Ectodermal cell (in vitro differentiated cells): ENCODE results near the gene NOD2.

Experiments
- H3K27ac ChIP-seq: 2 replicates; pipeline ENCODE4 v1.7.0; 2013; ENCODE audit warnings: mild to moderate bottlenecking, low read depth, low read length; ENCODE audit not compliant: insufficient read depth, poor library complexity, severe bottlenecking
- H3K27me3 ChIP-seq: 2 replicates; pipeline ENCODE4 v1.7.0; 2013; ENCODE audit warnings: mild to moderate bottlenecking, low read length; ENCODE audit not compliant: insufficient read depth, control insufficient read depth, poor library complexity, severe bottlenecking
- H3K36me3 ChIP-seq: one replicate; pipeline ENCODE4 v1.7.0; 2013; ENCODE audit warnings: low read length; ENCODE audit not compliant: control insufficient read depth, insufficient read depth
- H3K4me1 ChIP-seq: one replicate; pipeline ENCODE4 v1.7.0; 2013; ENCODE audit warnings: low read length; ENCODE audit not compliant: control insufficient read depth, insufficient read depth
- H3K4me3 ChIP-seq: 2 replicates; pipeline ENCODE4 v1.7.0; 2013; ENCODE audit warnings: low read depth, low read length, control low read depth; ENCODE audit not compliant: insufficient read depth
- H3K9me3 ChIP-seq: 2 replicates; pipeline ENCODE4 v1.7.0; 2013; ENCODE audit warnings: mild to moderate bottlenecking, low read length, moderate library complexity; ENCODE audit not compliant: control insufficient read depth
- WGBS, 2 experiments: methylation state at CpG; one replicate each; pipeline ENCODE4 v1.1.7; 2013; ENCODE audit warnings: missing lambda C conversion rate in 2 of 2; 5-methylcytosine and 5-hydroxymethylcytosine counted together

The NOD2 gene

DNA sequence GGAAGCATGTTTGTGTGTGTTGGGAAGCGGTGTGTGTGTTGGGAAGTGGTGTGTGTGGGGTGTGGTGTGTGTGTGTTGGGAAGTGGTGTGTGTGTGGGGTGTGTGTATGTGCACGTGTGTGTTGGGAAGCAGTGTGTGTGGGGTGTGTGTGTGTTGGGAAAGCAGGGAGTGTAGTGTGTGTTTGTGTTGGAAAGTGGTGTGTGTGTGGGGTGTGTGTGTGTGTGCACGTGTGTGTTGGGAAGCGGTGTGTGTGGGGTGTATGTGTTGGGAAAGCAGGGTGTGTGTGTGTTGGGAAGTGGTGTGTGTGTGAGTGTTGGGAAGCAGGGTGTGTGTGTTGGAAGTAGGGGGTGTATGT is 785 bp upstream of the NOD2 start:
- WGBS, 2 experiments, result 92 to 93% methylated on average over 4 of the region's 4 CpGs
- Histone ChIP-seq H3K4me1 (peaks cover 3% of the 10 kb centered on the region), H3K27me3 (peaks cover 27% of the 10 kb centered on the region), H3K27ac (no peak overlapping the region), H3K9me3 (no peaks in the 10 kb centered on the region), H3K4me3 (no peak overlapping the region), H3K36me3 (no peaks in the 10 kb centered on the region)

- H3K4me1 ChIP-seq, result peaks cover 6% of the 10 kb centered on the region
- peaks cover 27% of the 10 kb centered on the region for H3K27me3 ChIP-seq
- no peak overlapping the region for H3K27ac ChIP-seq
- no peaks in the 10 kb centered on the region for H3K36me3 ChIP-seq
- 92 to 96% methylated on average over 2 of the region's 2 CpGs for WGBS, 2 experiments
- no peaks in the 10 kb centered on the region for H3K9me3 ChIP-seq
- no peak overlapping the region for H3K4me3 ChIP-seq
These were observed 800 bp downstream of the NOD2 start for GRCh38 chr16:50694206-50694605.

DNA sequence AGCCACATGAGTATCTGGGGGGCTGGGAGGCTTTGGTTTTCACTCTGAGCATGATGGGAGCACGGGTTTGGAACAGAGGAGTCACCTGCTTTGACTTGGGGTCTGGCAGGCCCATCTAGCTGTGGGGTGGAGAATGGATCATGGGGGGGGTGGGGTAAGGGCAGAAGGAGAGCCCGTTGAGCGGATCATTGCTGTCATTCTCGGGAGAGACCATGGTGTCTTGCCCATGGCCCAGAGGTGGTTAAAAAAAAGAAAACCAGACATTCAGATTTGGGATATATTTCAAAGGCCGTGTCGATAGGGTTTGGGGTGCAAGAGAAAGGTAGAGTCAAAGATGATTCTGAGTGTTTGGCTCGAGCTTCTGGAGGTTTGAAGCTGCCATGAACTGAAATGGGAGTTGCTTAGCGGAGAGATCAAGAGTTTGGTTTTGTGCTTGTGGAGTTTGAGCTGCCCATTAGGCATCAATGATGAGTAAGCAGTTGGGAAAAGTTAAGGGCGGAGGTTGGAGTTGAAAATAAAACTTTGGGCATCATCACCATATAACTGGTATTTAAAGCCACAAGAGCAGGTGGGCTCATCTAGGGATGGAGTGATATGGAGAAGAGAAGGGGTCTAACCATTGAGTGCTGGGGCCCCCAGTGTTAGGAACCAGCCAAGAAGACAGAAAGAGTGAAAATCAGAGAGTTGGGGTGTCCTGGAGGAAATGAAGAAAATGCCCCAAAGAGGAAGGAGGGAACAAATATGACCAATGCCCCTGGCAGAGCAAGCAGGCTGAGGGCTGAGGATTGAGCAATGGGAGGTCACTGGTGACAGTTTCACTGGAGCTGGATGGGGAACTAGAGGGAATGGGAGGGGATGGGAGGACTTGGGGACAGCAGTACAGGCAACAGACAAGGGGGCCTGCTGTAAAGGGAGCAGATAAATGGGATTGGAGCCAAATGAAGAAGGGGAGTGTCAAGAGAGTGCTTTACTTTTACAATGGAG is 1.9 kb downstream of the NOD2 start:
- Histone ChIP-seq H3K9me3 (no peaks in the 10 kb centered on the region), H3K27ac (no peak overlapping the region), H3K27me3 (peaks cover 27% of the 10 kb centered on the region), H3K4me3 (no peak overlapping the region), H3K4me1 (peaks cover 6% of the 10 kb centered on the region), H3K36me3 (no peaks in the 10 kb centered on the region)
- WGBS, 2 experiments, result 93 to 96% methylated on average over 8 to 9 of the region's 9 CpGs

GRCh38 chr16:50696126-50696525 is 2.7 kb downstream of the NOD2 start:
- Histone ChIP-seq H3K27ac (no peak overlapping the region), H3K9me3 (no peaks in the 10 kb centered on the region), H3K36me3 (no peaks in the 10 kb centered on the region), H3K4me1 (peaks cover 6% of the 10 kb centered on the region), H3K4me3 (no peak overlapping the region), H3K27me3 (peaks cover 27% of the 10 kb centered on the region)
- 62 to 69% methylated on average over 5 of the region's 5 CpGs for WGBS, 2 experiments

DNA sequence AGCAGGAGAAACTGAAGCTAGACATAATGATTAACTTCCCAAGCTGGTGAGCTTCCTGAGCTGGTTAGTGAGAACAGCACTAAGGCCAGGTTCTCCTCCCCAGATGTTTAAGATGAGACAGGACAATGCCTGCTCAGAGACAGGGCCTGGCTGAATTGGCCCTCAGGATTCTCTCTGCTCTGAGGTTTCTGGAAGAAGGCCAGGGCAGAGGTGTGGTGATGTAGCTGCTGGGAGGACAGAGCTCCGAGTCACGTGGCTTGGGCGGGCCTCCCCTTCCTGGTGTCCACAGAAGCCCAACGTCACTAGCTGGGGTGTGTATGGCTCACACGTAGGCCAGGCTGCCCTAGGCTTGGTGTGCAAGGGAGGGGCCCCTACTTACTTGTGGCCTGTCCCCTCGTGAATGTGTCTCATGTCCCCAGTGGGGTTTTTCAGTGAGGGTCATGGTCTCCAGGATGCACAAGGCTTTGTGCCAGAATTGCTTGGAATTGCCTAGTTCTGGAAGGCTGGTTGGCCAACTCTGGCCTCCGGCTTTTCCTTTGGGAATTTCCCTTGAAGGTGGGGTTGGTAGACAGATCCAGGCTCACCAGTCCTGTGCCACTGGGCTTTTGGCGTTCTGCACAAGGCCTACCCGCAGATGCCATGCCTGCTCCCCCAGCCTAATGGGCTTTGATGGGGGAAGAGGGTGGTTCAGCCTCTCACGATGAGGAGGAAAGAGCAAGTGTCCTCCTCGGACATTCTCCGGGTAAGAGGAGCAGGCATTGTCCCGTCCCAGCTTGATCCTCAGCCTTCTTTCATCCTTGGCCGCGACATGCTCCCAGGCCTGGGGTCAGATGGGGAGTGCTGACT is 3.4 kb downstream of the NOD2 start:
- Histone ChIP-seq H3K27me3 (peaks cover 27% of the 10 kb centered on the region), H3K27ac (no peak overlapping the region), H3K4me3 (no peak overlapping the region), H3K36me3 (no peaks in the 10 kb centered on the region), H3K4me1 (peaks cover 6% of the 10 kb centered on the region), H3K9me3 (no peaks in the 10 kb centered on the region)
- 80 to 81% methylated on average over 15 of the region's 15 CpGs for WGBS, 2 experiments

GRCh38 chr16:50697421-50697715 is 4.0 kb downstream of the NOD2 start:
- no peak overlapping the region for H3K4me3 ChIP-seq
- H3K9me3 ChIP-seq, result no peaks in the 10 kb centered on the region
- 92 to 95% methylated on average over 5 of the region's 5 CpGs for WGBS, 2 experiments
- H3K36me3 ChIP-seq, result no peaks in the 10 kb centered on the region
- peaks cover 6% of the 10 kb centered on the region for H3K4me1 ChIP-seq
- peaks cover 25% of the 10 kb centered on the region for H3K27me3 ChIP-seq
- H3K27ac ChIP-seq, result no peak overlapping the region

- Histone ChIP-seq H3K36me3 (no peaks in the 10 kb centered on the region), H3K4me3 (no peak overlapping the region), H3K27ac (no peak overlapping the region), H3K9me3 (no peaks in the 10 kb centered on the region), H3K4me1 (peaks cover 6% of the 10 kb centered on the region), H3K27me3 (peaks cover 18% of the 10 kb centered on the region)
- WGBS, 2 experiments, result 83 to 84% methylated on average over 19 of the region's 19 CpGs
These were observed 4.7 kb downstream of the NOD2 start for GRCh38 chr16:50697881-50698767.

GRCh38 chr16:50699326-50700159 is 6.1 kb downstream of the NOD2 start:
- Histone ChIP-seq H3K36me3 (no peaks in the 10 kb centered on the region), H3K4me1 (peaks cover 6% of the 10 kb centered on the region), H3K4me3 (no peak overlapping the region), H3K27ac (no peak overlapping the region), H3K9me3 (no peaks in the 10 kb centered on the region), H3K27me3 (peaks cover 4% of the 10 kb centered on the region)
- WGBS, 2 experiments, result 94 to 95% methylated on average over 19 of the region's 19 CpGs

DNA sequence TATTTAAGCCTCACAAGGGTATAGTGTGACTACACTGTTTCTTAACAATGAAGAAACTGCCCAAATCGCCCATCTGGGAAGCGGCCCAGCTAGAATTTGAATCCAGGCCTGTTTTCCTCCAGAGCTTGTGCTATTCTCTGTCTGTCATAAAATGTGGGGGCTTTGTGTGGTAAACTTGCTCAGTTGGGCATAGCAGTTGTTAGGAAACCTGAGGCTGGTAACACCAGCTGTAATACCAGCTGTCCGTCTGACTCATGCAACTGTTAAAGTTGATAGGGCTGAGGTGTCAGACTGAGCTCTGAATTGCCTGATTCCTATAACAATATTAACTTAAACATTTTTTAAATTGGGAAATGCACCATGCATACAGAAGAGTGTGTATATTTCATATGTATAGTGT is 9.3 kb downstream of the NOD2 start:
- H3K4me3 ChIP-seq, result no peak overlapping the region
- no peak overlapping the region for H3K27ac ChIP-seq
- 95 to 100% methylated on average over 3 of the region's 3 CpGs for WGBS, 2 experiments
- H3K36me3 ChIP-seq, result no peaks in the 10 kb centered on the region
- H3K4me1 ChIP-seq, result peaks cover 2% of the 10 kb centered on the region
- H3K9me3 ChIP-seq, result no peaks in the 10 kb centered on the region
- no peaks in the 10 kb centered on the region for H3K27me3 ChIP-seq
